ENCODE results near the gene SLF1. TPM values are rescaled to one million over a fixed set of nuclear protein-coding genes. Genes with fewer than 3 reads are reported as not detected.
A peak's percentile ranks its signal among the peaks of the same experiment; 100 is the strongest.

Gene SLF1
- total RNA-seq, 1 experiment from 2014 or later = 10.2 TPM

DNA sequence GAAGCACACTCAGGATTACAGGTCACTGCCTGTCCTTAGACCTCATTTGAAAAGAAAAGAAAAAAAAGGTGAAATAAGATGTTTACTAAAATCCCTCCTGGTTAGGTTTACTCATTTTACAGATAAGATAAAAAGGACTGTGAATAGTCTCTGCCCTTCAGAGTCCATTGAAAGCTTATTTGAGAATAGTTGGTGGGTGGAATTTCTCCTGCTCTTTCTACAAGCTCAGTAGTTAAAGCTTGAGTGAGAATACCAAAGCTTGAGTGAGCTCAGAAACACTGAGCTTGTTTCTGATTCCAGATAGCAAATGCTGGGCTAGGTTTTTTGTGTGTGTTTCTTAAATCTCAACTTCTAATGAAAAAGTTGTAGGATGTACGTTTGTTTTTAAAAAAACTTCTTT, 106.7 kb downstream of the SLF1 start:
- CTCF ChIA-PET = no interaction called here
- no peaks in the 10 kb centered on the region for H3F3A ChIP-seq (ENCODE audit: insufficient read depth, low read depth)
- H2AFZ ChIP-seq = peak overlapping the region; percentile 19; the same call in 1 of the 2 replicates
- no peaks in the 10 kb centered on the region for H3K9me3 ChIP-seq (ENCODE audit: insufficient read depth, low read depth)
- DNase-seq = no peak
- intact Hi-C loops (cut with micrococcal nuclease; ENCODE audit: unreplicated experiment) = no loop called here
- POLR2A ChIA-PET (ENCODE audit: unreplicated experiment) = interaction anchor here (0.6 kb wide), 1 partner anchor 117 kb away, joined by 5 read pairs; no protein-coding TSS in a partner anchor
- TF ChIP-seq, protein P1, sequence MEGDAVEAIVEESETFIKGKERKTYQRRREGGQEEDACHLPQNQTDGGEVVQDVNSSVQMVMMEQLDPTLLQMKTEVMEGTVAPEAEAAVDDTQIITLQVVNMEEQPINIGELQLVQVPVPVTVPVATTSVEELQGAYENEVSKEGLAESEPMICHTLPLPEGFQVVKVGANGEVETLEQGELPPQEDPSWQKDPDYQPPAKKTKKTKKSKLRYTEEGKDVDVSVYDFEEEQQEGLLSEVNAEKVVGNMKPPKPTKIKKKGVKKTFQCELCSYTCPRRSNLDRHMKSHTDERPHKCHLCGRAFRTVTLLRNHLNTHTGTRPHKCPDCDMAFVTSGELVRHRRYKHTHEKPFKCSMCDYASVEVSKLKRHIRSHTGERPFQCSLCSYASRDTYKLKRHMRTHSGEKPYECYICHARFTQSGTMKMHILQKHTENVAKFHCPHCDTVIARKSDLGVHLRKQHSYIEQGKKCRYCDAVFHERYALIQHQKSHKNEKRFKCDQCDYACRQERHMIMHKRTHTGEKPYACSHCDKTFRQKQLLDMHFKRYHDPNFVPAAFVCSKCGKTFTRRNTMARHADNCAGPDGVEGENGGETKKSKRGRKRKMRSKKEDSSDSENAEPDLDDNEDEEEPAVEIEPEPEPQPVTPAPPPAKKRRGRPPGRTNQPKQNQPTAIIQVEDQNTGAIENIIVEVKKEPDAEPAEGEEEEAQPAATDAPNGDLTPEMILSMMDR (conservative IDR thresholded peaks at IDR 0.05) = no peak
- TF ChIP-seq EZH2 (IDR thresholded peaks at IDR 0.05; ENCODE audit: low read depth) = no peak
- no peaks in the 10 kb centered on the region for H3K36me3 ChIP-seq (ENCODE audit: low read depth)
- H3K27me3 ChIP-seq (ENCODE audit: insufficient read depth, low read depth) = no peaks in the 10 kb centered on the region
- no peaks in the 10 kb centered on the region for H3K9me2 ChIP-seq (ENCODE audit: insufficient read depth)
- H3K27ac ChIP-seq = no peak overlapping the region
- H3K79me2 ChIP-seq (ENCODE audit: low read depth) = no peaks in the 10 kb centered on the region
- no TSS peak for BruUV-seq (replicated peaks)
- H3K4me3 ChIP-seq = no peak overlapping the region
- H3K4me2 ChIP-seq = no peak overlapping the region
- H3K4me1 ChIP-seq (replicated peaks; ENCODE audit: insufficient read depth) = no peaks in the 10 kb centered on the region
- H4K20me1 ChIP-seq (ENCODE audit: insufficient read depth) = no peaks in the 10 kb centered on the region

DNA sequence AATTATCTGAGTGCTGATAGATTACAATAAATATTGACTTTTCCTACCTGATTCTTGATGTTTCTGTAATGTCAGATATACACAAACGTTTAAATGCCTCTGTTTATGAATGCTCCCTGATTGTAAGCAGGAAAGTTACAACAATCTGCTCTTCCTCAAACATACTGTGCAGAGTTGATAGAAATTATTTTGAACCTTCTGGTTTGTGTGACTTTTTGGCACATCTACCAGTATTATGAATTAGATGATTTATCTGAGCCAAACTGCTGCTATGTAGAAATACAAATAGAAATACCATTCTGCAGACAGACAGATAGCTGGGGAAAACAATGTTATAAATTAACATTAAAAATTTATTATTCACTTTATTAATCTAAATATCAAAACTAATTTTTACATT, 113.0 kb downstream of the SLF1 start:
- Histone ChIP-seq H3K79me2 (ENCODE audit: low read depth) (no peaks in the 10 kb centered on the region), H3K4me2 (no peak overlapping the region), H3K4me1 (replicated peaks; ENCODE audit: insufficient read depth) (no peaks in the 10 kb centered on the region), H4K20me1 (ENCODE audit: insufficient read depth) (no peaks in the 10 kb centered on the region), H3K4me3 (no peak overlapping the region), H3K27ac (no peak overlapping the region), H3F3A (ENCODE audit: insufficient read depth, low read depth) (no peaks in the 10 kb centered on the region), H3K36me3 (ENCODE audit: low read depth) (no peaks in the 10 kb centered on the region), H2AFZ (no peak overlapping the region), H3K27me3 (ENCODE audit: insufficient read depth, low read depth) (no peaks in the 10 kb centered on the region), H3K9me3 (ENCODE audit: insufficient read depth, low read depth) (no peaks in the 10 kb centered on the region), H3K9me2 (ENCODE audit: insufficient read depth) (no peaks in the 10 kb centered on the region)
- POLR2A ChIA-PET (ENCODE audit: unreplicated experiment) = no interaction called here
- no peak for TF ChIP-seq EZH2 (IDR thresholded peaks at IDR 0.05; ENCODE audit: low read depth)
- BruUV-seq (replicated peaks) = no TSS peak
- CTCF ChIA-PET = no interaction called here
- intact Hi-C loops (cut with micrococcal nuclease; ENCODE audit: unreplicated experiment) = no loop called here
- no peak for DNase-seq

DNA sequence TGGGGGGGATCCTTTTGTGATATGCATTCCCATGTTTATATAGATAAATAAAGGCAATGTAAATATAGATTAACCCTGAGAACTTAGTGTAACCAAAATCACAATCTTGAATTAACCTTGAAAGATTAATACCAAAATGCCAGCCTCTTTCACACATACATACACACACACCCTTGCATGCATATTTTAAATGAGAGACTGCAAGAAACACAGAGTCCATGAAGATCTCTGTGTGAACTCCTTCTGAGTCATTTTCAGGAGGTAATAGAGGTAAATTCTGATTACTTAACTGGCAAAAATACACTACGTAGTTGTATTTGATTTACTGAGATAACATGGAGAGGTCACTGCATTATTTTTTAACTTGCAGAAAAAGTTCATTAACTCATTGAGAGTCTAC, 118.0 kb downstream of the SLF1 start:
- BruUV-seq (replicated peaks) = no TSS peak
- Histone ChIP-seq H3K36me3 (ENCODE audit: low read depth) (no peaks in the 10 kb centered on the region), H2AFZ (no peak overlapping the region), H4K20me1 (ENCODE audit: insufficient read depth) (no peaks in the 10 kb centered on the region), H3K27ac (no peak overlapping the region), H3K9me3 (ENCODE audit: insufficient read depth, low read depth) (no peaks in the 10 kb centered on the region), H3K4me1 (replicated peaks; ENCODE audit: insufficient read depth) (no peaks in the 10 kb centered on the region), H3K9me2 (ENCODE audit: insufficient read depth) (no peaks in the 10 kb centered on the region), H3K27me3 (ENCODE audit: insufficient read depth, low read depth) (no peaks in the 10 kb centered on the region), H3K79me2 (ENCODE audit: low read depth) (no peaks in the 10 kb centered on the region), H3F3A (ENCODE audit: insufficient read depth, low read depth) (no peaks in the 10 kb centered on the region), H3K4me2 (no peak overlapping the region), H3K4me3 (no peak overlapping the region)
- DNase-seq = no peak
- ChIA-PET POLR2A (ENCODE audit: unreplicated experiment) (interaction anchor here (0.7 kb wide), 1 partner anchor 460 kb away, joined by 8 read pairs; no protein-coding TSS in a partner anchor), CTCF (interaction anchor here (1.6 kb wide), 1 partner anchor 212 kb away, joined by 6 read pairs; no protein-coding TSS in a partner anchor)
- intact Hi-C loops (cut with micrococcal nuclease; ENCODE audit: unreplicated experiment) = loop anchor here (5.0 kb wide), 1 partner anchor 1154 kb away; the partner anchor contains the start of genes NR2F1 and NR2F1-AS1
- TF ChIP-seq, protein P1 (conservative IDR thresholded peaks at IDR 0.05) = no peak
- no peak for TF ChIP-seq EZH2 (IDR thresholded peaks at IDR 0.05; ENCODE audit: low read depth)

DNA sequence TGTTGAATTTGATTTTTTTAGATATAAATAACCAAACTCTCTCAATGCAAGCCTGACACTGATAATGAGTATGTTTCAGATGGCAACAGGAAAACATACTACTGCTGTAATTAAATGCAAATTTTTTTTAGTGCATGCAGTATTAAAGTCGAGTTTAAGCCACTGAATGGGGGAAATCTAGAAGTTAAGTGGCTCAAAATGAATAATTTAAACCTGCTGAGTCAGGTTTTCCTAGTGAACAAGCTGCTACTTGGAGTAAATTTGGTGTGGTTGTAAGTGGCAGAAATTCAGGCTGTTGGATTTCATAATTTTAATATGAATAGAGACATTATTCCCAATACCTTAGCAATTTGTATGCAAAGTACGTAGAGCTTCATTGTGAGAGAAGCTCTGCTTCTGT, 121.8 kb downstream of the SLF1 start:
- no peaks in the 10 kb centered on the region for H3K9me3 ChIP-seq (ENCODE audit: insufficient read depth, low read depth)
- TF ChIP-seq EZH2 (IDR thresholded peaks at IDR 0.05; ENCODE audit: low read depth) = no peak
- TF ChIP-seq, protein P1 (conservative IDR thresholded peaks at IDR 0.05) = no peak
- no peak overlapping the region for H2AFZ ChIP-seq
- no peaks in the 10 kb centered on the region for H3F3A ChIP-seq (ENCODE audit: insufficient read depth, low read depth)
- DNase-seq = no peak
- H3K9me2 ChIP-seq (ENCODE audit: insufficient read depth) = no peaks in the 10 kb centered on the region
- H3K4me3 ChIP-seq = no peak overlapping the region
- ChIA-PET CTCF (no interaction called here), POLR2A (ENCODE audit: unreplicated experiment) (no interaction called here)
- H3K27me3 ChIP-seq (ENCODE audit: insufficient read depth, low read depth) = no peaks in the 10 kb centered on the region
- intact Hi-C loops (cut with micrococcal nuclease; ENCODE audit: unreplicated experiment) = no loop called here
- H4K20me1 ChIP-seq (ENCODE audit: insufficient read depth) = no peaks in the 10 kb centered on the region
- H3K36me3 ChIP-seq (ENCODE audit: low read depth) = no peaks in the 10 kb centered on the region
- H3K27ac ChIP-seq = no peak overlapping the region
- no peaks in the 10 kb centered on the region for H3K4me1 ChIP-seq (replicated peaks; ENCODE audit: insufficient read depth)
- H3K79me2 ChIP-seq (ENCODE audit: low read depth) = no peaks in the 10 kb centered on the region
- H3K4me2 ChIP-seq = no peak overlapping the region
- BruUV-seq (replicated peaks) = no TSS peak
